ENCODE measurements around the gene SPTLC3. TPM values are rescaled to one million over a fixed set of nuclear protein-coding genes. Genes with fewer than 3 reads are reported as not detected.

SPTLC3 gene
- total RNA-seq, 1 experiment from 2014 or later: 7.5 TPM

DNA sequence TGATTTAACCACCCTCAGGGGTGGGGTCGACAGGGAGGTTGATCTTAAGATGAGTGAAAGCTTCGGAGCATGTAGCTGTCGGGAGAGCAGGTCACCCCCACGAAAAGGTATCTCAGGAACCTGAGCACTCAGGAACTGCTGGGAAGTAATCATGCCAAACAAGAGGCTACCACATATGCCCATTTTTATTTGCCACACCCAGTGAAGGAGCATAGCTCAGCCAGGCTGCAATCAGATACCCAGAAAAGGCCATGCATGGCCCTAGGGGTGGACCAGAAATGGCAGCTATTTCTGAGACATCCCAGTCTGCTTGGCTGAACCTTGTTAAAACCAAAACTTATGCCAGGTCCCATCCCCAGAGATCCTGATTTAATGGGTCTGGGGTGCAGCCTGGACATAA, 139.6 kb downstream of the SPTLC3 start:
- intact Hi-C loops (cut with micrococcal nuclease; ENCODE audit: unreplicated experiment): no loop called here
- no peaks in the 10 kb centered on the region for H3K4me1 Mint-ChIP-seq (ENCODE audit: low read depth, unreplicated experiment)
- no peaks in the 10 kb centered on the region for H3K36me3 Mint-ChIP-seq (ENCODE audit: insufficient read depth, unreplicated experiment)
- no peak overlapping the region for H3K4me3 Mint-ChIP-seq (ENCODE audit: low read depth, unreplicated experiment)
- BruUV-seq (replicated peaks): no TSS peak
- DNase-seq: no peak
- peaks cover 3% of the 10 kb centered on the region for H3K9me3 Mint-ChIP-seq (ENCODE audit: low read depth, unreplicated experiment)
- H3K27ac Mint-ChIP-seq (ENCODE audit: unreplicated experiment): no peak overlapping the region
- CTCF ChIA-PET: no interaction called here
- TF ChIP-seq, protein P1, sequence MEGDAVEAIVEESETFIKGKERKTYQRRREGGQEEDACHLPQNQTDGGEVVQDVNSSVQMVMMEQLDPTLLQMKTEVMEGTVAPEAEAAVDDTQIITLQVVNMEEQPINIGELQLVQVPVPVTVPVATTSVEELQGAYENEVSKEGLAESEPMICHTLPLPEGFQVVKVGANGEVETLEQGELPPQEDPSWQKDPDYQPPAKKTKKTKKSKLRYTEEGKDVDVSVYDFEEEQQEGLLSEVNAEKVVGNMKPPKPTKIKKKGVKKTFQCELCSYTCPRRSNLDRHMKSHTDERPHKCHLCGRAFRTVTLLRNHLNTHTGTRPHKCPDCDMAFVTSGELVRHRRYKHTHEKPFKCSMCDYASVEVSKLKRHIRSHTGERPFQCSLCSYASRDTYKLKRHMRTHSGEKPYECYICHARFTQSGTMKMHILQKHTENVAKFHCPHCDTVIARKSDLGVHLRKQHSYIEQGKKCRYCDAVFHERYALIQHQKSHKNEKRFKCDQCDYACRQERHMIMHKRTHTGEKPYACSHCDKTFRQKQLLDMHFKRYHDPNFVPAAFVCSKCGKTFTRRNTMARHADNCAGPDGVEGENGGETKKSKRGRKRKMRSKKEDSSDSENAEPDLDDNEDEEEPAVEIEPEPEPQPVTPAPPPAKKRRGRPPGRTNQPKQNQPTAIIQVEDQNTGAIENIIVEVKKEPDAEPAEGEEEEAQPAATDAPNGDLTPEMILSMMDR (IDR thresholded peaks at IDR 0.05; ENCODE audit: unreplicated experiment): no peak
- no peaks in the 10 kb centered on the region for H3K27me3 Mint-ChIP-seq (ENCODE audit: unreplicated experiment)

GRCh38 chr20:13148961-13149360, 140.2 kb downstream of the SPTLC3 start:
- Mint-ChIP-seq H3K27me3 (ENCODE audit: unreplicated experiment) (no peaks in the 10 kb centered on the region), H3K9me3 (ENCODE audit: low read depth, unreplicated experiment) (peaks cover 2% of the 10 kb centered on the region), H3K4me3 (ENCODE audit: low read depth, unreplicated experiment) (no peak overlapping the region), H3K36me3 (ENCODE audit: insufficient read depth, unreplicated experiment) (no peaks in the 10 kb centered on the region), H3K4me1 (ENCODE audit: low read depth, unreplicated experiment) (no peaks in the 10 kb centered on the region), H3K27ac (ENCODE audit: unreplicated experiment) (no peak overlapping the region)
- intact Hi-C loops (cut with micrococcal nuclease; ENCODE audit: unreplicated experiment): no loop called here
- DNase-seq: no peak
- TF ChIP-seq, protein P1 (IDR thresholded peaks at IDR 0.05; ENCODE audit: unreplicated experiment): no peak
- CTCF ChIA-PET: no interaction called here
- no TSS peak for BruUV-seq (replicated peaks)

DNA sequence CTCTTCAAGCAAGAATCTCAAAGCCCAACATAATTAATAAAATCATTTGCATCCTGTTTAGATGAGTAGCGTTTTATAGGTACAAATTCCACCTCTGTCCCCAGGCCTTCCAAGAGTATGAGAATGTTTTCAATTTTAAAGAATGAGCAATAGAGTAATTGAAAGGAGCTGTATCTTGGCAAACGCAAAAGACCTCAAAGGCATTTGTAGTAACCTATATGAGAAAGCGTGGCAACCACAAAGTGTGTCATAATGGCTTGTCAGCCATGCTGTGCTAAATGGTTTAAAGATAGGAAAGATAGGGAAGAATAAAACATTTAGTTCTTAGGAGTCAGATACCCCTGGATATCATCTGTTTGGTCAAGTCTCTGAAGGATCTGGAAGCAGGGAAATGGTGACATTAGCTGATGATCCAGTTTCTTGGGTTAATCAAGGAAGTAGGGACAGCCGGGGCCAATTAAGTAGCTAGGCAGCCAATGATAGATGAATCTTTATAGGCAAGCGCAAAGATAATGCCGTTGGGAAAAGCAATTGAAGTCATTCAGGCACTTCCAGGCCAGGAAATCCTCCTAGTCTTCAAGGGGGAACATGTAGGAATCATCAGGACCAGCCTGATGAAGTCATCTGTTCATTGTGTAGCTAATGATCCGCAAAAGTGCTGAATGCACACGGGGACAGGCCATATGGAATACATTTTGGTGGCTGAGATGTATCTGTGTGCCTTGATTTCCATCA, 140.8 kb downstream of the SPTLC3 start:
- intact Hi-C loops (cut with micrococcal nuclease; ENCODE audit: unreplicated experiment): no loop called here
- no peak overlapping the region for H3K4me3 Mint-ChIP-seq (ENCODE audit: low read depth, unreplicated experiment)

DNA sequence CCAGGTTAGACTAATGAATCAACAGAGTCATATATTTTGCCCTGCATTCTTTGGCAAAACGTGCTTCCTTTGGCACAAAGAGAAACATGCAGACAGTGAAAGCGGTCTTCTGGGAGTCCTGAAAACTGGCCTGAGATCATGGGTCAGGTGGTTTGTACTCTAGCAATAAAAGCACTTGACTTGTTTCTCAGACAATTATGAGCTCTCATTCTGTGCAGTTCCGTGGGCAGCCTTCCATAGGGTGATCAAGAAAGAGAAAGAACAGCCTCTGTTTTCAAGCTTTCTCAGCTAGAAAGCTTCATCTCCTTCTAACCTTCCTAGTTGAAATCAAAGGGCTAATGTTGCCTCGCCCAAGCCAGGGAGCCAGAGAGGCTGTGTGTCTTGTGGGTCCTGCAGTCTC, 149.6 kb downstream of the SPTLC3 start:
- Mint-ChIP-seq H3K27me3 (ENCODE audit: unreplicated experiment) (no peaks in the 10 kb centered on the region), H3K4me1 (ENCODE audit: low read depth, unreplicated experiment) (no peaks in the 10 kb centered on the region), H3K27ac (ENCODE audit: unreplicated experiment) (no peak overlapping the region), H3K4me3 (ENCODE audit: low read depth, unreplicated experiment) (no peak overlapping the region), H3K9me3 (ENCODE audit: low read depth, unreplicated experiment) (no peaks in the 10 kb centered on the region), H3K36me3 (ENCODE audit: insufficient read depth, unreplicated experiment) (no peaks in the 10 kb centered on the region)
- TF ChIP-seq, protein P1 (IDR thresholded peaks at IDR 0.05; ENCODE audit: unreplicated experiment): no peak
- BruUV-seq (replicated peaks): no TSS peak
- CTCF ChIA-PET: no interaction called here
- no peak for DNase-seq
- intact Hi-C loops (cut with micrococcal nuclease; ENCODE audit: unreplicated experiment): no loop called here

More for the DNA sequence above, 140.8 kb downstream of the SPTLC3 start:
- BruUV-seq (replicated peaks): no TSS peak
- TF ChIP-seq, protein P1 (IDR thresholded peaks at IDR 0.05; ENCODE audit: unreplicated experiment): no peak
- Mint-ChIP-seq H3K36me3 (ENCODE audit: insufficient read depth, unreplicated experiment) (no peaks in the 10 kb centered on the region), H3K27me3 (ENCODE audit: unreplicated experiment) (no peaks in the 10 kb centered on the region), H3K9me3 (ENCODE audit: low read depth, unreplicated experiment) (no peaks in the 10 kb centered on the region), H3K27ac (ENCODE audit: unreplicated experiment) (no peak overlapping the region), H3K4me1 (ENCODE audit: low read depth, unreplicated experiment) (no peaks in the 10 kb centered on the region)
- CTCF ChIA-PET: no interaction called here
- DNase-seq: no peak
